ENCODE results near the gene B3GNT3. TPM values are rescaled to one million over a fixed set of nuclear protein-coding genes. Genes with fewer than 3 reads are reported as not detected.

The B3GNT3 gene
- total and polyA plus RNA-seq, 2 of the 13 experiments (the other 11 are each of a cell fraction or from before 2014, with no cell fraction given) = 0.86 to 4.0 TPM

DNA sequence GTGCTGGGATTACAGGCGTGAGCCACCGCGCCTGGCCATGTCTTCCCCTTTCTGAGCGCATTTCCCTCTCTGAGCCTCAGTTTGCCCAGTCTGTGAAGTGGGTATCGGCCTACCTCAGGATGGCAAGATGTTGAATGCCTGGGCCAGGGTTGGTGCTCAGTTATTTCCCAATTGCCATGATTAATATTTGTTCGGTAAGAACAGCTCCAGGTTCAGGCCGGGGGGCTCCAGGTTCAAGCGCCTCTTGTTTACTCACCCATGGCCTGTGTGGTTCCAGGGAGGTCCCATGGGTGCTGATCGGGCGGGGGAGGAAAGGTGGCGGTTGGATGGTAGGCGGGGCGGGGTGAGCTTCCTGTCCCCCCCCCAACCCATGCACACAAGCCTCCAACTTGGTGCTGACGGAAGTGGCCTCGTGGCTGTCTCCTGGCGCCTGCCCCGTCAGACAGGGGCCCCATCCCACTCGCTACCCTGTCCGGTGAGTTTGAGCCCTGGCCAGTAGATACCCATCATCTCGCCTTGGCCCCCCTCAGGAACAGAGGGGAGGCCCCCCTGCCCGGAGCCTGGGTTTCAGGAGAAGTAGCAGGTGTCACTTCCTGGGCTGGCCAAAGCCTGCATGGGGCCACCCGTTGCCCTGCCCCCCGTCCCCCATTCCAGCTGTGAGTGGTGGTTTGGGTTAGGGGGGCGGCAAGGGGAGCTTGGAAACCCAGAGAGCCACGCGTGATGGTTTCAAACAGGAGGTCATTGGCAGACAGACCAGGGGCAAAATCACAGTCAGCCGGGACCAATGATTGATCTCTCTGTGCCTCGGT, 43.6 kb upstream of the B3GNT3 start, which contains the start of gene FCHO1 (continued):
- TF ChIP-seq SOX6 (IDR thresholded peaks at IDR 0.05) (no peak), SOX6 (CRISPR knock-in tag; IDR thresholded peaks at IDR 0.05) (no peak), ATF7 (IDR thresholded peaks at IDR 0.05) (no peak), ATF7 (CRISPR knock-in tag; IDR thresholded peaks at IDR 0.05) (no peak), ZNF552 (CRISPR knock-in tag; IDR thresholded peaks at IDR 0.05; ENCODE audit: borderline replicate concordance) (no peak), SMARCC2 (IDR thresholded peaks at IDR 0.05) (no peak), RCOR2 (CRISPR knock-in tag; IDR thresholded peaks at IDR 0.05) (0 out of 2 replicates have a peak, but pooled peaks have one; percentile 56), ZFP62 (CRISPR knock-in tag; IDR thresholded peaks at IDR 0.05) (no peak), BCL6 (CRISPR knock-in tag; IDR thresholded peaks at IDR 0.05) (no peak), ZFP36 (IDR thresholded peaks at IDR 0.05; ENCODE audit: borderline replicate concordance, low read depth, low read length, partially characterized antibody) (no peak), ZFP41 (CRISPR knock-in tag; IDR thresholded peaks at IDR 0.05; ENCODE audit: borderline replicate concordance) (no peak), XRCC5 (optimal IDR thresholded peaks at IDR 0.05; ENCODE audit: low read length) (no peak), ZNF652 (CRISPR knock-in tag; IDR thresholded peaks at IDR 0.05; ENCODE audit: borderline replicate concordance, low read depth) (no peak), RELA (CRISPR knock-in tag; IDR thresholded peaks at IDR 0.05) (no peak), TOPORS (CRISPR knock-in tag; IDR thresholded peaks at IDR 0.05) (no peak), ZMYM3 (CRISPR knock-in tag; IDR thresholded peaks at IDR 0.05) (peak; percentile 98), CBX2 (IDR thresholded peaks at IDR 0.05; ENCODE audit: low read depth, low read length) (no peak), CBX2 (CRISPR knock-in tag; IDR thresholded peaks at IDR 0.05; ENCODE audit: low read depth) (no peak)
- TF ChIP-seq, protein P1, sequence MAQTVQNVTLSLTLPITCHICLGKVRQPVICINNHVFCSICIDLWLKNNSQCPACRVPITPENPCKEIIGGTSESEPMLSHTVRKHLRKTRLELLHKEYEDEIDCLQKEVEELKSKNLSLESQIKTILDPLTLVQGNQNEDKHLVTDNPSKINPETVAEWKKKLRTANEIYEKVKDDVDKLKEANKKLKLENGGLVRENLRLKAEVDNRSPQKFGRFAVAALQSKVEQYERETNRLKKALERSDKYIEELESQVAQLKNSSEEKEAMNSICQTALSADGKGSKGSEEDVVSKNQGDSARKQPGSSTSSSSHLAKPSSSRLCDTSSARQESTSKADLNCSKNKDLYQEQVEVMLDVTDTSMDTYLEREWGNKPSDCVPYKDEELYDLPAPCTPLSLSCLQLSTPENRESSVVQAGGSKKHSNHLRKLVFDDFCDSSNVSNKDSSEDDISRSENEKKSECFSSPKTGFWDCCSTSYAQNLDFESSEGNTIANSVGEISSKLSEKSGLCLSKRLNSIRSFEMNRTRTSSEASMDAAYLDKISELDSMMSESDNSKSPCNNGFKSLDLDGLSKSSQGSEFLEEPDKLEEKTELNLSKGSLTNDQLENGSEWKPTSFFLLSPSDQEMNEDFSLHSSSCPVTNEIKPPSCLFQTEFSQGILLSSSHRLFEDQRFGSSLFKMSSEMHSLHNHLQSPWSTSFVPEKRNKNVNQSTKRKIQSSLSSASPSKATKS (CRISPR knock-in tag; IDR thresholded peaks at IDR 0.05) = no peak
- TF ChIP-seq, protein P2, sequence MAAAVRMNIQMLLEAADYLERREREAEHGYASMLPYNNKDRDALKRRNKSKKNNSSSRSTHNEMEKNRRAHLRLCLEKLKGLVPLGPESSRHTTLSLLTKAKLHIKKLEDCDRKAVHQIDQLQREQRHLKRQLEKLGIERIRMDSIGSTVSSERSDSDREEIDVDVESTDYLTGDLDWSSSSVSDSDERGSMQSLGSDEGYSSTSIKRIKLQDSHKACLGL (CRISPR knock-in tag; IDR thresholded peaks at IDR 0.05) = no peak
- TF ChIP-seq, protein P3, sequence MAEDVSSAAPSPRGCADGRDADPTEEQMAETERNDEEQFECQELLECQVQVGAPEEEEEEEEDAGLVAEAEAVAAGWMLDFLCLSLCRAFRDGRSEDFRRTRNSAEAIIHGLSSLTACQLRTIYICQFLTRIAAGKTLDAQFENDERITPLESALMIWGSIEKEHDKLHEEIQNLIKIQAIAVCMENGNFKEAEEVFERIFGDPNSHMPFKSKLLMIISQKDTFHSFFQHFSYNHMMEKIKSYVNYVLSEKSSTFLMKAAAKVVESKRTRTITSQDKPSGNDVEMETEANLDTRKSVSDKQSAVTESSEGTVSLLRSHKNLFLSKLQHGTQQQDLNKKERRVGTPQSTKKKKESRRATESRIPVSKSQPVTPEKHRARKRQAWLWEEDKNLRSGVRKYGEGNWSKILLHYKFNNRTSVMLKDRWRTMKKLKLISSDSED (CRISPR knock-in tag; IDR thresholded peaks at IDR 0.05) = no peak
- TF ChIP-seq, protein P4, sequence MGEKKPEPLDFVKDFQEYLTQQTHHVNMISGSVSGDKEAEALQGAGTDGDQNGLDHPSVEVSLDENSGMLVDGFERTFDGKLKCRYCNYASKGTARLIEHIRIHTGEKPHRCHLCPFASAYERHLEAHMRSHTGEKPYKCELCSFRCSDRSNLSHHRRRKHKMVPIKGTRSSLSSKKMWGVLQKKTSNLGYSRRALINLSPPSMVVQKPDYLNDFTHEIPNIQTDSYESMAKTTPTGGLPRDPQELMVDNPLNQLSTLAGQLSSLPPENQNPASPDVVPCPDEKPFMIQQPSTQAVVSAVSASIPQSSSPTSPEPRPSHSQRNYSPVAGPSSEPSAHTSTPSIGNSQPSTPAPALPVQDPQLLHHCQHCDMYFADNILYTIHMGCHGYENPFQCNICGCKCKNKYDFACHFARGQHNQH (CRISPR knock-in tag; IDR thresholded peaks at IDR 0.05) = no peak
- TF ChIP-seq, protein P5, sequence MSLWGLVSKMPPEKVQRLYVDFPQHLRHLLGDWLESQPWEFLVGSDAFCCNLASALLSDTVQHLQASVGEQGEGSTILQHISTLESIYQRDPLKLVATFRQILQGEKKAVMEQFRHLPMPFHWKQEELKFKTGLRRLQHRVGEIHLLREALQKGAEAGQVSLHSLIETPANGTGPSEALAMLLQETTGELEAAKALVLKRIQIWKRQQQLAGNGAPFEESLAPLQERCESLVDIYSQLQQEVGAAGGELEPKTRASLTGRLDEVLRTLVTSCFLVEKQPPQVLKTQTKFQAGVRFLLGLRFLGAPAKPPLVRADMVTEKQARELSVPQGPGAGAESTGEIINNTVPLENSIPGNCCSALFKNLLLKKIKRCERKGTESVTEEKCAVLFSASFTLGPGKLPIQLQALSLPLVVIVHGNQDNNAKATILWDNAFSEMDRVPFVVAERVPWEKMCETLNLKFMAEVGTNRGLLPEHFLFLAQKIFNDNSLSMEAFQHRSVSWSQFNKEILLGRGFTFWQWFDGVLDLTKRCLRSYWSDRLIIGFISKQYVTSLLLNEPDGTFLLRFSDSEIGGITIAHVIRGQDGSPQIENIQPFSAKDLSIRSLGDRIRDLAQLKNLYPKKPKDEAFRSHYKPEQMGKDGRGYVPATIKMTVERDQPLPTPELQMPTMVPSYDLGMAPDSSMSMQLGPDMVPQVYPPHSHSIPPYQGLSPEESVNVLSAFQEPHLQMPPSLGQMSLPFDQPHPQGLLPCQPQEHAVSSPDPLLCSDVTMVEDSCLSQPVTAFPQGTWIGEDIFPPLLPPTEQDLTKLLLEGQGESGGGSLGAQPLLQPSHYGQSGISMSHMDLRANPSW (CRISPR knock-in tag; IDR thresholded peaks at IDR 0.05; ENCODE audit: borderline replicate concordance) = no peak

Measured in HepG2 (cell line).